HepG2 (cell line): ENCODE results near the gene LDLR. TPM values are rescaled to one million over a fixed set of nuclear protein-coding genes. Genes with fewer than 3 reads are reported as not detected.

ENCODE experiments used
- ARID5B ChIP-seq: IDR thresholded peaks from 2 replicates; pipeline ENCODE4 v1.4.0; 2020; ENCODE audit warnings: mild to moderate bottlenecking, missing genetic modification reagents
- BCL6 ChIP-seq: IDR thresholded peaks from 2 replicates; pipeline ENCODE4 v1.6.1; 2016; ENCODE audit warnings: missing genetic modification reagents, missing compliant biosample characterization
- DDIT3 ChIP-seq: sonication (generic); formaldehyde crosslinking; IDR thresholded peaks from 2 replicates; pipeline ENCODE4 v1.4.0; 2020; ENCODE audit warnings: mild to moderate bottlenecking, missing genetic modification reagents
- EED ChIP-seq: sonication (generic); formaldehyde crosslinking; IDR thresholded peaks from 2 replicates; pipeline ENCODE4 v1.5.0; 2020; ENCODE audit warnings: mild to moderate bottlenecking, missing genetic modification reagents
- MNT ChIP-seq: fragments of 450-650 bp; IDR thresholded peaks from 2 replicates; pipeline ENCODE4 v1.6.1; 2016
- SMAD1 ChIP-seq: sonication (generic); formaldehyde crosslinking; IDR thresholded peaks from 2 replicates; pipeline ENCODE4 v1.4.0; 2020; ENCODE audit warnings: missing genetic modification reagents, low read depth, mild to moderate bottlenecking, borderline replicate concordance
- ZBTB7A ChIP-seq: sonication (generic); formaldehyde crosslinking; IDR thresholded peaks from 2 replicates; pipeline ENCODE4 v1.8.0; 2022; ENCODE audit warnings: mild to moderate bottlenecking, missing genetic modification reagents
- ZNF329 ChIP-seq: sonication (generic); formaldehyde crosslinking; IDR thresholded peaks from 2 replicates; pipeline ENCODE4 v1.9.0; 2021; ENCODE audit warnings: low read depth, mild to moderate bottlenecking, missing genetic modification reagents
- ZNF496 ChIP-seq: sonication (generic); formaldehyde crosslinking; IDR thresholded peaks from 2 replicates; pipeline ENCODE4 v1.8.1; 2023; ENCODE audit warnings: mild to moderate bottlenecking, moderate library complexity, missing genetic modification reagents; ENCODE audit not compliant: insufficient replicate concordance
- ZNF556 ChIP-seq: sonication (generic); formaldehyde crosslinking; IDR thresholded peaks from 2 replicates; pipeline ENCODE4 v1.4.0; 2020; ENCODE audit warnings: mild to moderate bottlenecking, missing genetic modification reagents, borderline replicate concordance
- polyA plus RNA-seq, 8 experiments: library from polyadenylated mRNA; depleted of rRNA in 3 of 8; stranded (reverse) in 7 of 8; unstranded in 1 of 8; fragments of >200 nt; fragmentation: Illumina TruSeq in 4 of 8; extraction: Trizol in 4 of 8; gene quantifications; 2 replicates each; pipeline versions ENCODE4 v1.2.1 to v1.2.3, GENCODE V29; 2011 to 2016; ENCODE audit warnings: low read depth in 4 of 8, missing spikeins in 1 of 8, mixed read lengths in 1 of 8; ENCODE audit not compliant: insufficient read depth in 1 of 8
- total RNA-seq, 5 experiments: library from RNA; depleted of rRNA; stranded (reverse); fragments of >200 nt; fragmentation: Illumina TruSeq; extraction: Trizol; gene quantifications; 2 replicates each; pipeline ENCODE4 v1.2.3, GENCODE V29; 2016; ENCODE audit warnings: low read depth in 1 of 5

LDLR gene
- total and polyA plus RNA-seq, 2 of the 13 experiments (the other 11 are each of a cell fraction or from before 2014, with no cell fraction given): 51.6 to 92.5 TPM

- TF ChIP-seq ARID5B (CRISPR knock-in tag) (no peak), ZNF329 (CRISPR knock-in tag) (no peak), ZNF556 (CRISPR knock-in tag) (no peak), ZBTB7A (no peak), MNT (no peak), DDIT3 (CRISPR knock-in tag) (no peak), SMAD1 (CRISPR knock-in tag) (no peak), ZNF496 (CRISPR knock-in tag) (no peak), EED (CRISPR knock-in tag) (no peak), BCL6 (CRISPR knock-in tag) (no peak)
These were observed 61.9 kb downstream of the LDLR start (continued) for GRCh38 chr19:11151181-11151580.
